Heart left ventricle (tissue), 16 donors: ENCODE measurements around the gene TNIP1. TPM values are rescaled to one million over a fixed set of nuclear protein-coding genes. Genes with fewer than 3 reads are reported as not detected.

Source experiments
- ATAC-seq, 4 donors: fragments of 200-7000 bp; cut with Tn5 transposase; one replicate each; pipeline ENCODE4 v1.9.1; 2020 to 2022; ENCODE audit warnings: moderate library complexity in 4 of 4, mild to moderate bottlenecking in 3 of 4, moderate number of reproducible peaks in 1 of 4
- DNase-seq, 5 donors: peaks; one replicate each; pipeline ENCODE4 v3.0.0-alpha.2; 2020
- H3K27ac ChIP-seq, 12 donors: fragments of 200-600 bp; sonication (generic) in 4 of 12; one replicate each; pipeline versions ENCODE4 v1.5.0 to v1.8.0; 2016 to 2022; ENCODE audit warnings: mild to moderate bottlenecking in 2 of 12
- H3K27me3 ChIP-seq, 9 donors: fragments of 200-600 bp; sonication (generic) in 2 of 9; one replicate each; pipeline versions ENCODE4 v1.5.1 to v1.8.0; 2016 to 2022; ENCODE audit warnings: mild to moderate bottlenecking in 3 of 9
- H3K36me3 ChIP-seq, 9 donors: fragments of 200-600 bp; sonication (generic) in 2 of 9; one replicate each; pipeline versions ENCODE4 v1.5.0 to v1.8.0; 2018 to 2022; ENCODE audit warnings: mild to moderate bottlenecking in 2 of 9
- H3K4me1 ChIP-seq, 12 donors: fragments of 200-600 bp; sonication (generic) in 4 of 12; one replicate each; pipeline versions ENCODE4 v1.5.0 to v1.8.0; 2016 to 2022; ENCODE audit warnings: mild to moderate bottlenecking in 3 of 12
- H3K4me3 ChIP-seq, 12 donors: fragments of 200-600 bp; sonication (generic) in 4 of 12; one replicate each; pipeline versions ENCODE4 v1.5.0 to v1.8.0; 2017 to 2022; ENCODE audit warnings: mild to moderate bottlenecking in 9 of 12, moderate library complexity in 4 of 12
- H3K9me3 ChIP-seq, 12 donors: fragments of 200-600 bp; sonication (generic) in 4 of 12; one replicate each; pipeline versions ENCODE4 v1.5.0 to v1.8.0; 2016 to 2022; ENCODE audit warnings: mild to moderate bottlenecking in 1 of 12
- POLR2A ChIP-seq, 2 donors: fragments of 450-650 bp; IDR thresholded peaks; one replicate each; pipeline ENCODE4 v1.6.1; 2017; ENCODE audit warnings: antibody characterized with exemption in 2 of 2, mild to moderate bottlenecking in 2 of 2, moderate library complexity in 2 of 2
- WGBS, 4 donors: extraction: QIAGEN DNeasy Blood & Tissue Kit in 2 of 4; methylation state at CpG; one replicate each; pipeline versions ENCODE4 v1.1.5 to v1.1.7; 2013 to 2018; 5-methylcytosine and 5-hydroxymethylcytosine counted together
- intact Hi-C, 10 donors: fragments of 100-400 bp; cut with DNase I; formaldehyde crosslinking; loops; one replicate each; pipeline versions ENCODE4 v1.11.1 to v1.14.2; 2022
- polyA plus RNA-seq, 2 donors: library from polyadenylated mRNA; stranded (reverse); fragments of 200-250 nt; gene quantifications; one replicate each; pipeline ENCODE4 v1.2.3, GENCODE V29; 2013
- total RNA-seq, 9 donors: library from RNA; depleted of rRNA in 2 of 9; stranded (reverse); fragments of >200 nt in 2 of 9; fragmentation: NEBNext Ultra II Directional in 3 of 9; extraction: Animal tissue kit (Norgen Biotek cat#: 25700) in 3 of 9; gene quantifications; one replicate each; pipeline versions ENCODE4 v1.1.0 to v1.2.4, GENCODE V29; 2016 to 2023
- TF ChIP-seq, protein P1 (sequence below), 12 donors: fragments of 200-600 bp; sonication (generic) in 4 of 12; IDR thresholded peaks; one replicate each; pipeline versions ENCODE4 v1.5.0 to v1.8.0; 2018 to 2022; ENCODE audit warnings: antibody characterized with exemption in 12 of 12, mild to moderate bottlenecking in 5 of 12
- donor health status: ischemic (EF 13 %, LVEDD 7.1; RV severe dilation, severe dysfunction).
- donor health status: healthy with polysubstance abuse.
- donor health status: DM: no; HTN: yes; CAD: no.
- donor health status: DM: no; HTN: no; CAD: no.
- donor health status: ischemic (EF 25% LVEDD 6.9; RV normal size, moderate dysfunction).
- donor health status: ischemic (EF 25% LVEDD 5.7; RV mildly dilated, moderate dysfunction).
- donor health status: healthy.
- donor health status: DM: yes; HTN: yes; CAD: no.
- donor health status: ischemic (EF 35%, LVEDD 5.7; RV mildly dilated, moderate dysfunction).
- donor health status: nonischemic (EF 11% LVEDD 7.7; RV severe dilation, severe dysfunction).
- donor health status: DM: yes; HTN: yes; CAD: no.
- donor health status: PGD.
- donor health status: ischemic (EF 29% LVEDD 5.4; RV normal size, mild dysfunction).
- donor health status: nonischemic (EF 23%, LVEDD 6.1; RV moderate dilation, normal function).

TNIP1 gene
- total and polyA plus RNA-seq, 11 donors, result 86.0 to 180 (median 108) TPM

DNA sequence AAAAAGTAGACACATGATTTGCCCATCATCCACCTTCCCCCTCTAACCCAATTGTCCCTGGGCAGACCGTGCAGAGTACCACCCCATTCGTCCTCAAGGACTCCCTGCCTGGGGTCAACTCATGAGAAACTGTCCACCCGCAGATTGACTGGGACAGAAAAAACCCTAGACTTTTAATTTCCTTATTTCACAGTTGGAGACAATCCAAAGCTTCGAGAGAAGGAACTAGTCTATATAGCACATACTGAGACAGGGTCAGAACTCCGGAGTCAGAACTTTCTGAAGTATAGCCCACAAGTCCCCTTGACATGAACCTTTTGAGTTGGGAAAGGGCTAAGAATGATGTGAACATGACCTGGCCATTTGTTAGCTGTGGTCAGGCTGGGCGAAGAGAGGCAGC lies 68.0 kb downstream of the TNIP1 start:
- ATAC-seq (no peak), DNase-seq (no peak)
- WGBS, 4 donors, result 82 to 89% (median 86%) methylated on average over 5 to 6 of the region's 6 CpGs
- Histone ChIP-seq H3K27ac (peak overlapping the region in 1 of 12 donors; percentile 32), H3K27me3 (no peaks in the 10 kb centered on the region), H3K4me1 (peaks cover 0 to 30% (median 0%) of the 10 kb centered on the region in 12 donors), H3K9me3 (no peaks in the 10 kb centered on the region), H3K36me3 (no peaks in the 10 kb centered on the region), H3K4me3 (no peak overlapping the region)
- intact Hi-C loops, result no loop called here
- TF ChIP-seq, protein P1, sequence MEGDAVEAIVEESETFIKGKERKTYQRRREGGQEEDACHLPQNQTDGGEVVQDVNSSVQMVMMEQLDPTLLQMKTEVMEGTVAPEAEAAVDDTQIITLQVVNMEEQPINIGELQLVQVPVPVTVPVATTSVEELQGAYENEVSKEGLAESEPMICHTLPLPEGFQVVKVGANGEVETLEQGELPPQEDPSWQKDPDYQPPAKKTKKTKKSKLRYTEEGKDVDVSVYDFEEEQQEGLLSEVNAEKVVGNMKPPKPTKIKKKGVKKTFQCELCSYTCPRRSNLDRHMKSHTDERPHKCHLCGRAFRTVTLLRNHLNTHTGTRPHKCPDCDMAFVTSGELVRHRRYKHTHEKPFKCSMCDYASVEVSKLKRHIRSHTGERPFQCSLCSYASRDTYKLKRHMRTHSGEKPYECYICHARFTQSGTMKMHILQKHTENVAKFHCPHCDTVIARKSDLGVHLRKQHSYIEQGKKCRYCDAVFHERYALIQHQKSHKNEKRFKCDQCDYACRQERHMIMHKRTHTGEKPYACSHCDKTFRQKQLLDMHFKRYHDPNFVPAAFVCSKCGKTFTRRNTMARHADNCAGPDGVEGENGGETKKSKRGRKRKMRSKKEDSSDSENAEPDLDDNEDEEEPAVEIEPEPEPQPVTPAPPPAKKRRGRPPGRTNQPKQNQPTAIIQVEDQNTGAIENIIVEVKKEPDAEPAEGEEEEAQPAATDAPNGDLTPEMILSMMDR (IDR thresholded peaks at IDR 0.05), result no peak
- TF ChIP-seq POLR2A (IDR thresholded peaks at IDR 0.05), result no peak

DNA sequence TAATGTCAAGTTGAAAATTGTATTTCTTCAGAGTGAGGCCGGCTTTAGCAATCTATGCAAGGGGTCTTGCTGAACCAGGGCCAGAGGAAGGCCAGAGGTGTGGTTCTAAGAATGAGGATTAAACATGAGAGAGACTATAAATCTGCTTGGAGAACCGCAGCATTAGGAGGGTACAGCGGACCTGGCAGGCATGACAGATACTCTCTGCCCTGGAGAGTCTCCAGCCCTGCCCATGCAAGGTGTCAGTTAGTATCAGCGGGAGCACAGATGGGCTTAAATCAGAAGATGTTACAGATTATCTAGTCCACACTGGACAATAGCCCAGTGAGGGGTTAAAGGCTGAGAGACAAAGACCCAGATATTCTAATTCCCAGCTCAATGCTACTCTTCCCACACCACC lies 71.9 kb downstream of the TNIP1 start:
- no peak overlapping the region for H3K4me3 ChIP-seq
- no peak for TF ChIP-seq POLR2A (IDR thresholded peaks at IDR 0.05)
- TF ChIP-seq, protein P1 (IDR thresholded peaks at IDR 0.05), result no peak
- ATAC-seq, result no peak
- 92 to 100% (median 97%) methylated on average over 4 of the region's 4 CpGs for WGBS, 4 donors
- H3K27me3 ChIP-seq, result no peaks in the 10 kb centered on the region
- H3K36me3 ChIP-seq, result no peaks in the 10 kb centered on the region
- no peak overlapping the region for H3K27ac ChIP-seq
- peaks cover 0 to 48% (median 29%) of the 10 kb centered on the region in 12 donors for H3K4me1 ChIP-seq
- intact Hi-C loops, result loop anchor here in 2 of 10 donors (5.0 to 10.0 kb wide), 2 partner anchors 38 to 226 kb away; no protein-coding TSS in a partner anchor
- no peaks in the 10 kb centered on the region for H3K9me3 ChIP-seq
- DNase-seq, result no peak

DNA sequence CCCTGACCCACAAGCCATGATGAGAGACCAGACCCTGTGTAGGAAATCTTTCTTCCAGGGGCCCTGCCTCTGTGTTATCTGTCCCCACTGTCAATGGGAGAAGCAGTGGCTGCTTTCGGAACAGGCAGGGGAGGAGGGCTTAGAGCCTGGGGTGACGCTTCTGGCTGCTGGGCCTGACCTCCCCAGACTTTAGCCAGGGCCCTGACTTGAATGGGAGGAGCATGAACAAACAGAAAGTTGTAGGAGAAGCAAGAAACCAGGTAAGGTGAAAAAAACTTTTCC lies 72.7 kb downstream of the TNIP1 start:
- peaks cover 0 to 48% (median 29%) of the 10 kb centered on the region in 12 donors for H3K4me1 ChIP-seq
- TF ChIP-seq, protein P1 (IDR thresholded peaks at IDR 0.05), result no peak
- no peak for TF ChIP-seq POLR2A (IDR thresholded peaks at IDR 0.05)
- H3K27ac ChIP-seq, result peak overlapping the region in 5 of 12 donors; percentile 2 to 85 (median 34)
- no peaks in the 10 kb centered on the region for H3K36me3 ChIP-seq
- H3K4me3 ChIP-seq, result no peak overlapping the region
- ATAC-seq (no peak), DNase-seq (no peak)
- WGBS, 4 donors, result 47 to 60% (median 54%) methylated on average over 2 of the region's 2 CpGs
- intact Hi-C loops, result loop anchor here in 2 of 10 donors (5.0 to 10.0 kb wide), 2 partner anchors 39 to 227 kb away; no protein-coding TSS in a partner anchor
- H3K9me3 ChIP-seq, result no peaks in the 10 kb centered on the region
- no peaks in the 10 kb centered on the region for H3K27me3 ChIP-seq

DNA sequence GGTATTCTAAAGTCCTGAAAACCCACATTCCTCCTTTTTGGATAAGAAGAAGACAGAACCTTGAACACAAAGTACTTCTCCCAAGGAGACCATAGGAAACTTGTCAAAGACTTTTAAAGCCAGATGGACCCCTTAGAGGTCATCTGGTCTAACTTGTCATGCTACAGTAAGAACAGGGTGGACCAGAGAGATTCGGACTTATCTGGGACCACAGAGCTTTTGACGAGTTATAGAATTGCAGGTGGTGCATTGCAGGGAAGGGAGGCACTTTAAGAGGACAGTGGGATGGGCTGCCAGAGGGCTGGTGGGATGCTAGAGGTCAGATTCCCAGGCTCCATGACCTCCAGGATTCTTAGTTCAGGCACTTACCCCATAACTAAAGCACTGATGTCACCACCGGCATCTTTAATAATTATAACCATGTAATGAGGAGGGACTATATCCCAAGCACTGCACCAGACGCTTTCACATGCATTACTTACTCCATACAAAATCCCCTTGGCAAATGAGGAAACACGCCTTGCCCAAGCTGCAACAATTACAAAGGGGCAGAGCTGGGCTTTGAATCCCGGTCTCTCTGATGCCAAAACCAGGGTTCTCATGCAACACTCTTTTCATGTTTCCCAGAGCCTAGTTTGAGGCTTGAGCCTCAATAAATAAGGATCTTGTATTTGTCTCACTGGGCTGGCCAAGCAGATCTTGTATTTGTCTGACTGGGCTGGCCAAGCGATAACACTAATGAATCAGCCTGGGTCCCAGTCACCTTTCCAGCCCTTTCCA lies 73.2 kb downstream of the TNIP1 start:
- Histone ChIP-seq H3K4me3 (no peak overlapping the region), H3K4me1 (peaks cover 0 to 47% (median 29%) of the 10 kb centered on the region in 12 donors), H3K27ac (peak overlapping the region in 9 of 12 donors; percentile 2 to 89 (median 76)), H3K9me3 (no peaks in the 10 kb centered on the region), H3K27me3 (no peaks in the 10 kb centered on the region), H3K36me3 (no peaks in the 10 kb centered on the region)
- DNase-seq (no peak), ATAC-seq (no peak)
- intact Hi-C loops, result loop anchor here in 2 of 10 donors (5.0 to 10.0 kb wide), 2 partner anchors 40 to 227 kb away; no protein-coding TSS in a partner anchor
- TF ChIP-seq, protein P1 (IDR thresholded peaks at IDR 0.05), result no peak
- TF ChIP-seq POLR2A (IDR thresholded peaks at IDR 0.05), result no peak
- 73 to 87% (median 83%) methylated on average over 6 to 7 of the region's 7 CpGs for WGBS, 4 donors
